OCI-LY3 (cell line): ENCODE measurements around the gene CPT1B.

Source experiments
- EZH2phosphoT487 ChIP-seq: fragments of 200-600 bp; shearing (Covaris generic); IDR thresholded peaks from 2 replicates; pipeline ENCODE4 v1.6.1; 2018; ENCODE audit warnings: antibody characterized with exemption, mixed run types, low read depth
- TF ChIP-seq, protein P1 (sequence below): fragments of 200-600, 300-600 bp; sonication (generic); IDR thresholded peaks from 2 replicates; pipeline ENCODE4 v1.5.1; 2014; ENCODE audit warnings: antibody characterized with exemption, low read length, low read depth

DNA sequence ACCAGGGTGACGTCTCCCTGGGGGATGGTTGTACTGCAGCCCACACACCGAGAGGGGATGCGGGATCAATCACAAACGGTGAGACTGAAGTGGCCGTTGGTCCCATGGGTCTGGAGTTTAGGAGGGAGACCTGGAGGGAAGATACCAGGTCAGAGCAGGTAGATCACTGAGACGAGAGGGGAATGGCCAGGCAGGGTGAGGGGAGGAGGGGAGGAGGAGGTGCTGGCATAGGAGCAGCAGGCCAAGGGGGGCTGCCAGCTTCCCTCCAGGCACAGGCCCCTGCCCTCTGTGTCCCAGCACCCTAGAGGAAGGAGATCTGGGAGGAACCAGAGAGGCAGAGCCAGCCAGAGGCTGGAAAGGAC is 29.4 kb upstream of the CPT1B start:
- TF ChIP-seq, protein P1, sequence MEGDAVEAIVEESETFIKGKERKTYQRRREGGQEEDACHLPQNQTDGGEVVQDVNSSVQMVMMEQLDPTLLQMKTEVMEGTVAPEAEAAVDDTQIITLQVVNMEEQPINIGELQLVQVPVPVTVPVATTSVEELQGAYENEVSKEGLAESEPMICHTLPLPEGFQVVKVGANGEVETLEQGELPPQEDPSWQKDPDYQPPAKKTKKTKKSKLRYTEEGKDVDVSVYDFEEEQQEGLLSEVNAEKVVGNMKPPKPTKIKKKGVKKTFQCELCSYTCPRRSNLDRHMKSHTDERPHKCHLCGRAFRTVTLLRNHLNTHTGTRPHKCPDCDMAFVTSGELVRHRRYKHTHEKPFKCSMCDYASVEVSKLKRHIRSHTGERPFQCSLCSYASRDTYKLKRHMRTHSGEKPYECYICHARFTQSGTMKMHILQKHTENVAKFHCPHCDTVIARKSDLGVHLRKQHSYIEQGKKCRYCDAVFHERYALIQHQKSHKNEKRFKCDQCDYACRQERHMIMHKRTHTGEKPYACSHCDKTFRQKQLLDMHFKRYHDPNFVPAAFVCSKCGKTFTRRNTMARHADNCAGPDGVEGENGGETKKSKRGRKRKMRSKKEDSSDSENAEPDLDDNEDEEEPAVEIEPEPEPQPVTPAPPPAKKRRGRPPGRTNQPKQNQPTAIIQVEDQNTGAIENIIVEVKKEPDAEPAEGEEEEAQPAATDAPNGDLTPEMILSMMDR, result no peak
- TF ChIP-seq EZH2phosphoT487, result no peak
